Keratinocyte (primary cell): ENCODE measurements around the gene ASH1L.

Experiments used
- CTCF ChIP-seq, 3 experiments: IDR thresholded peaks in 1 of 3; conservative IDR thresholded peaks in 1 of 3; optimal IDR thresholded peaks in 1 of 3; 2 replicates in 2 of 3; 3 replicates in 1 of 3; pipeline versions ENCODE3 to v1.5.1; 2011; ENCODE audit warnings: low read length in 3 of 3, mild to moderate bottlenecking in 3 of 3, moderate library complexity in 2 of 3, control low read depth in 1 of 3, inconsistent platforms in 1 of 3; ENCODE audit not compliant: insufficient read depth in 2 of 3; ENCODE audit errors: extremely low read depth in 1 of 3
- EZH2 ChIP-seq: IDR thresholded peaks from one replicate; pipeline ENCODE4 v1.6.1; 2012; ENCODE audit warnings: inconsistent platforms, mild to moderate bottlenecking, low read length, moderate library complexity

- no peak for TF ChIP-seq CTCF (optimal IDR thresholded peaks at IDR 0.05 in 1 of 3, IDR thresholded peaks at IDR 0.05 in 1 of 3, conservative IDR thresholded peaks at IDR 0.05 in 1 of 3; ENCODE audit: extremely low read depth in 1 of 3, insufficient read depth in 2 of 3, low read length in 3 of 3)
- no peak for TF ChIP-seq EZH2
Observed at GRCh38 chr1:155607708-155608107, 45.1 kb upstream of the ASH1L start.
